ENCODE data around the gene CAMTA1. TPM values are rescaled to one million over a fixed set of nuclear protein-coding genes. Genes with fewer than 3 reads are reported as not detected.
"Not testable (repeated sequence)": the region's sequence is repeated elsewhere in the genome, so short reads cannot be mapped to it uniquely, and the experiment has no call there.

The CAMTA1 gene
- total and polyA plus RNA-seq, 8 donors: 13.0 to 54.2 (median 23.6) TPM

DNA sequence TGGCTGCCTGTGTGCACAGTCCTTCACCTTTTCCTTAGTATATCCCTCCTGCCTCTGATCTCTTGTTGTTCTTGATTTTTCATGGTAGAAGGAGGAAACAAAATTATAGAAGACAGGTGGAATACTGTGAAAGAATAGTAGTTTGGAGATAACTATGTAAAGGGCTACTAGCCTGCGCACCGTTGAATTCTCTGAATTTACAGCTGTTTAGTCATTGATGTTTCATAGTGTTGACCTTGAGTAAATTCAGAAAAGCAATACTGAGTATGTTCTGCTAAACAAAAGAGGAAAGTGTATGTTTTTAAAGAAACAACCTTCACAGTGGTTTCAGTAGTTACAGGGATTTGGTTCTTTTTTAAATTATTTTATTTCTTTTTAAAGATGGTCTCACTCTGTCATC is 18.1 kb downstream of the CAMTA1 start:
- Histone ChIP-seq H3K4me1 (peaks cover 7 to 35% (median 9%) of the 10 kb centered on the region in 3 donors), H3K27ac (no peak overlapping the region), H3K27me3 (no peaks in the 10 kb centered on the region), H3K36me3 (no peaks in the 10 kb centered on the region), H3K4me3 (no peak overlapping the region), H3K9me3 (no peaks in the 10 kb centered on the region)
- FAIRE-seq (no peak), DNase-seq (no peak), ATAC-seq (peak in 3 of 4 donors; percentile 12 to 55 (median 35))
- intact Hi-C loops (cut with DNase I): no loop called here
- WGBS, 2 donors: 33 to 40% methylated on average over 2 of the region's 2 CpGs
- no peak for TF ChIP-seq CTCF (IDR thresholded peaks at IDR 0.05)

- FAIRE-seq (no peak), DNase-seq (no peak), ATAC-seq (no peak)
- intact Hi-C loops (cut with DNase I): no loop called here
- no peaks in the 10 kb centered on the region for H3K36me3 ChIP-seq
- H3K4me1 ChIP-seq: peaks cover 7 to 37% (median 9%) of the 10 kb centered on the region in 3 donors
- WGBS, 2 donors: 90 to 93% methylated on average over 1 of the region's 1 CpG
- H3K27me3 ChIP-seq: no peaks in the 10 kb centered on the region
- H3K27ac ChIP-seq: no peak overlapping the region
- no peak for TF ChIP-seq CTCF (IDR thresholded peaks at IDR 0.05)
- H3K9me3 ChIP-seq: no peaks in the 10 kb centered on the region
- no peak overlapping the region for H3K4me3 ChIP-seq
Observed at GRCh38 chr1:6805004-6805416, 19.8 kb downstream of the CAMTA1 start.

DNA sequence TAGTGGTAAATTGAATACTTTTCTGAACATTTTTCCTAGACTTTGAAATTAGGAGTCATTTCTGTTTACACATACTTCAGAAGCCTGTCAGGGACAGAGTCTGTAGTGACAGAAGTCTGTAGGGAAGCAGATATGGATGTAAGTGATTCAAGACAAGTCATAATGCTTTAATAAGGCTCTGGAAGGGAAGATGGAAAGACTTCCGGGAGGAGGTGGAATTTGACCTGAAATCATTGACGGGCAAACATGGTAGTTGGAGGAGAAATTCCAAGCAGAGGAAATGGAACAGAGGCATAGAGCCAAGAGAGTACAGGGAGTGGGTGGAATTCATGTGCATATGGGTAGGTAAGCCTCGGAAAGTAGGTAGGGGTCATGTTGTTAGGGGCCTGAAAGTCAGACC is 22.5 kb downstream of the CAMTA1 start:
- no peaks in the 10 kb centered on the region for H3K9me3 ChIP-seq
- ATAC-seq (peak in 3 of 4 donors; percentile 48 to 64 (median 57)), DNase-seq (no peak), FAIRE-seq (no peak)
- no peak for TF ChIP-seq CTCF (IDR thresholded peaks at IDR 0.05)
- H3K4me3 ChIP-seq: no peak overlapping the region
- peaks cover 0 to 27% (median 4%) of the 10 kb centered on the region in 3 donors for H3K4me1 ChIP-seq
- intact Hi-C loops (cut with DNase I): no loop called here
- WGBS, 2 donors: 30 to 39% methylated on average over 3 of the region's 3 CpGs
- no peaks in the 10 kb centered on the region for H3K27me3 ChIP-seq
- H3K36me3 ChIP-seq: no peaks in the 10 kb centered on the region
- no peak overlapping the region for H3K27ac ChIP-seq

DNA sequence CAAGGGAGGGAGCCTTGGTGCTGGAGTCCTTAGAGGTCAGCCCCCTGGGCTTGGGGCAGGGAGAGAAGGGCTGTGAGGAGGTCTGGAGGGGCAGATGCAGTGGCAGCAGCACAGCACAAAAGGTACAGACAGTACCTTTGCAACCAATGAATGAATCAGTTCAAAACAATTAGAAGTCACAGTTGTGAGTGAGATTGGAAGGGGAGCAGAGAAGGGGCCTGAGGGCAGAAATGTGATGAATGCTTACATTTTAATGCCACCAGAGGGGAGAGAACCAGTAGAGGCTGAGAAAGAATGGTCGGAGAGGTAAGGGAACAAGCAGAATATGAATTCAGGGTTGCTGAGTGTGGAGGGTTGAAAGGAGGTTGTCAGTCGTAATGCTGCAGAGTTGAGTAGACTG is 24.2 kb downstream of the CAMTA1 start:
- WGBS, 2 donors: 95 to 96% methylated on average over 2 of the region's 2 CpGs
- Histone ChIP-seq H3K4me3 (no peak overlapping the region), H3K4me1 (peaks cover 0 to 21% (median 4%) of the 10 kb centered on the region in 3 donors), H3K36me3 (no peaks in the 10 kb centered on the region), H3K27me3 (no peaks in the 10 kb centered on the region), H3K9me3 (no peaks in the 10 kb centered on the region), H3K27ac (no peak overlapping the region)
- no peak for DNase-seq
- no peak for TF ChIP-seq CTCF (IDR thresholded peaks at IDR 0.05)
- no peak for ATAC-seq
- intact Hi-C loops (cut with DNase I): no loop called here
- FAIRE-seq: no peak

- H3K9me3 ChIP-seq; H3K36me3 ChIP-seq; H3K4me3 ChIP-seq; ATAC-seq; H3K27me3 ChIP-seq; DNase-seq; intact Hi-C loops (cut with DNase I); H3K27ac ChIP-seq; FAIRE-seq: not testable (repeated sequence)
- peaks cover 0 to 21% (median 4%) of the 10 kb centered on the region in 3 donors for H3K4me1 ChIP-seq
- WGBS, 2 donors: 97% methylated on average over 15 of the region's 15 CpGs
Observed at GRCh38 chr1:6810146-6810734, 25.0 kb downstream of the CAMTA1 start.
